Measurements from ENCODE around the gene SERPINA9.
"Not testable (repeated sequence)": the region's sequence is repeated elsewhere in the genome, so short reads cannot be mapped to it uniquely, and the experiment has no call there.

The SERPINA9 gene, protein sequence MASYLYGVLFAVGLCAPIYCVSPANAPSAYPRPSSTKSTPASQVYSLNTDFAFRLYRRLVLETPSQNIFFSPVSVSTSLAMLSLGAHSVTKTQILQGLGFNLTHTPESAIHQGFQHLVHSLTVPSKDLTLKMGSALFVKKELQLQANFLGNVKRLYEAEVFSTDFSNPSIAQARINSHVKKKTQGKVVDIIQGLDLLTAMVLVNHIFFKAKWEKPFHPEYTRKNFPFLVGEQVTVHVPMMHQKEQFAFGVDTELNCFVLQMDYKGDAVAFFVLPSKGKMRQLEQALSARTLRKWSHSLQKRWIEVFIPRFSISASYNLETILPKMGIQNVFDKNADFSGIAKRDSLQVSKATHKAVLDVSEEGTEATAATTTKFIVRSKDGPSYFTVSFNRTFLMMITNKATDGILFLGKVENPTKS

DNA sequence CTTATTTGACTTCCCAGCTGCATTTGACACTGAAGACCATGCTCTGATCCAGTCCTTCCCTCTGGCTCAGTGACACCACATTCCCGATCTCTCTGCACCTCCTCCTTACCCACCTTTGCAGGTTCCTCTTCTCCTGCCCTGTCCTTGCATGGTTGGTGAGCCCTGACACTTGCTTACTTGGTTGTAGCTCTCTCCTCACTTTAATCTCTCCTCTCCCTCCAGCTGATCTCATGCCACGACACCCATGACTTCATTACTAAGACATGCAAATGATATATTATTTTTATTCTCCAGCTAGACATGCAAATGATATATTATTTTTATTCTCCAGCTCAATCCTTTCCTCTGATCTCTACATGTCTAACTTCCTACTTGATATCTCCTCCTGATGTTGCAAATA is at the start of gene SERPINA9:
SERPINA9 (minus strand) TSS at position 175 of the 400 bp plus-strand sequence. CDS start 6,357 bp downstream, outside the sequence.
- DNase-seq (ENCODE audit: low read depth in 2 of 2): no peak

DNA sequence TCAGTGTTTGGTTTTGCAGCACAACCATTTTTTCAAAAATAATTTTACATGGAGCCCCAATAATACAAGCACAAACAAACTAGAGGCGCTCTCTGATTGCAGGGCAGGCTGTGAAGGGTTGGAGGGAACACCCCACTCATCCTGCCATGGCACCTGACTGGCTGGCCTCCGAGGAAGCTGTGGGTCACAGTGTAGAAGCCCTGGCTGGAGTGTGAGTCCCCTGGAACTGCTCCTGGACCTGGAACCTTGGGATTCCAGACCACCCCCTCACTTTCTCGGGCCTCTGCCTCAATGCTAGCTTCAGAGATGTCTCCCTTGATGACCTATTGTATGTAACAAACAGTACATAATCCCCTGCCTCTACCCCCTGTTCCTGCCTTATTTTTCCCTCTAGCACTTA is 48.1 kb upstream of the SERPINA9 start:
- DNase-seq (ENCODE audit: low read depth in 2 of 2): no peak

DNA sequence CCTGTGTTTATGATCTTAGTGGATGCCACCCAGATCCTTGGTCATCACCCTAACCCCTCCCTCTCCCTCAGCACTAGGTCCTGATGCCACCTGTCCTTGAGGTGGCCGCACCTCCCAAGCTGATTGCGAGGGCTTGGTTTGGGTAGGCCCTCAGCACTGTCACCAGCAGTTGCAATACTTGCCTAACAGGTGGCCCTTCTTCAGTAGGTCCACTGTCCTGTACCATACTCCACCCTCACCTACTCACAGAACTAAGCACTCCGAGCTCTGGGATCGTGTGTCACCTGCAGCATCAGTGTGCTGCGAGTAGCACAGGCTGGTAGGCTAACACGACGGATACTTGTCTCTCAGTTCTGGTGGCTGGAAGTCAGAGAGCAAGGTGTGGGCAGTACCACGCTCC is 47.3 kb upstream of the SERPINA9 start:
- no peak for DNase-seq (ENCODE audit: low read depth in 2 of 2)

DNA sequence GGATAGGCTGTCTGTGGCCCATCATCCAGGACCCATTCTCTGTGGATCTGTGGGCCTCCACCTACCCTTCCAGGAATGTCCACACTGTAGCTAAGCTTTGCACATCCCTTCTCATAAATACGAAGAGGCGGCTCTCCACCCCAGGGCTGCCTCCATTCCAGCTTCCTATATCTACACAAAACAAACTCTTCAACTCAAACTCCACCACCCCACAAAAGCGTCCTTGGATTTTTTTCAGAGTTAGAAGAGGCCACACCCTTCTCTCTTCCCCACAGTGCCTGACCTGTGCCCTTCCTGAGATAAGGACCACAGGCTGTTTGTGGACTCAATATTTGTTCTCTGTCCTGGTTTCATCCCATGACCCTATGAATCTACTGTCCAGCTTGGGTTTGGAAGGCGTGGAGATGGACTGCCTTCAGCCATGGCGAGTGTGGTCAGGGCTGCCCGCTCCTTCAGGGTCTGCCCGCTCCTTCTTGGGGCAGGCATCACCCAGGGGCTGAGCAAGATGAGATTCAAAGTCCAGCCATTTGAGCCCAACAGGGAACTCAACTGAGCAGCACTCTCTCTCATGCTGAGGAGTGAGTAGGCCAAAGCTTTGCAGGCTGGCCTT is 46.2 kb upstream of the SERPINA9 start:
- DNase-seq (ENCODE audit: low read depth in 2 of 2): no peak

DNA sequence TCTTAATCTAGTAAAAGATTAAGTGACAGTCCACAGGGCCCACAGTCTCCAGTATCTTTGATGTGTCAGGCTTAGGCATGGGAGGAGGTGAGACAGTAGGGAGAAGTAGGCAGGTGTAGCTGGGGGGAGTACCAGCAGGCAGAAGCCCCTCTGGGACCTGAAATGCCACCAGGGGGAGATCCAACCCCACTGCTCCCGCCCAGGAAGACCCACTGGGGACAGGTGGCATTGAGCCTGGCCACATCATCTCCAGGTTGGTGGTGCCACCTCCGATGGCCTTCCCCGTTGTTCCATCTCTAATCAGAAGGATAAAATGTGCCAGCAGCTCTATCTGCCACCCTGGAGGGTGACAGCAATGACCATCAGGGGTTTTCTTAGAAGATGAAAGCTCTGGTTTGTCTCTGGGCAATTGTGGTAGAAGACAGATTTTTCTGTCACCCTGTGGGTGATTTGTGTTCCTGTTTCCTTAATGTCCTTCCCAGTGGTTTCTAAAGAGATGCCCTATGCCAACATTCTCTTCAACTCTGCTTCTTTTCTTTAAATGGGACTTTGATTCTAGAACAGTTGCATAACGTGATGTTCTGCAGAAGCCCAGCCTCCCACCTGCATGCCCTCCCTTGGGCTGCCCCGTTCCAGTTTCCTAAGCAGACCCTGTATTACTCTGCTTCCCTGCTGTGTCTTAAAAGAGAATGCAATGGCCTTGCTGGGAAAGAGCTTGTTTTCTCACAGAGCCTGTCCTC is 45.5 kb upstream of the SERPINA9 start:
- no peak for DNase-seq (ENCODE audit: low read depth in 2 of 2)

DNA sequence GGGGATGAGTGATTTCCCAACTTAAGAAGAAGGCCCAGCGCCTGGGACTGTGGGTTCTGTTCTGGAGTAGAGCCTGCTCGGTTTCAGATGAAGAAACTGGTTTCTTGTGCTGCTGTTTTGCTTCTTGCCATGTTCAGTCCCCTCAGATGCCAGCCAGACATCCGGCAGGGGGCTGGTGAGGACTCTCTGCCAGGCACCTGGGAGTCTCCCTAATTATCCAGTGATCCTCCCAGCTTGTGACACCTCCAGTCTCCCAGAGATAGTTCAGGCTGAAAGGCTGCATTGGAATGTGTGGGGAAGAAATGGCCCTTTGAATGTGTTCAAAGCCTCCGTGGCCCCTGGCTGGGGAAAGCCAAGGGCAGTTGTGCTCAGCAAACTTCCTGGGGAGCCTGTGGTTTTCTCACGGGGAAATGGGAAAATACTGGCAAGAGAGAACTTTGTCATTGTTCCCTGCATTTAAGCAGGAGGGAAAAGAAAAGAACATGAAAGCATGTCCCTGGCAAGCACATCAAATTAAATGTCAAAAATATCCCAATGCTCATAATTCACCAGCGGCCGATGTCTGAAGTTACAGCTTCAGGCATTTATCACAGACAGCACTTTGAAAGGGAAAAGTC is 41.8 kb upstream of the SERPINA9 start:
- no peak for DNase-seq (ENCODE audit: low read depth in 2 of 2)

DNA sequence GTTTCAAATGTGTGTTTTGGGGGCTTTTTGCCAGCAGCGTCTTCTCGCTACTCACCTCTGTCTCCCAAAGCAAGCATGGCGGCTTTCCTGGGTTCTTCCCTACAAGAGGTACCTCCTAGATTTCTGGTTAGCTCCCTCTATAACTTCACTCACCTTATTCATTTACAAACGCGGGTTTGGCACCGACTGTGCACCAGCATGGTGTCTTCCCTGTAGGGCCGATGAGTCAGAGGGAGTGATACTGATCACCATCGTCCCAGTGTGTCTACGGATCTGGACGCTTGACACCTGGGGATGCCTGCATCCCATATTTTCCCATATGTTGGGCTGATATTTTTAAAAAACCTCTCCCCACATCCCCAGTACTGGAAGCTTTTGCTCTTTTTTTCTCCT is 41.2 kb upstream of the SERPINA9 start:
- DNase-seq (ENCODE audit: low read depth in 2 of 2): no peak

DNA sequence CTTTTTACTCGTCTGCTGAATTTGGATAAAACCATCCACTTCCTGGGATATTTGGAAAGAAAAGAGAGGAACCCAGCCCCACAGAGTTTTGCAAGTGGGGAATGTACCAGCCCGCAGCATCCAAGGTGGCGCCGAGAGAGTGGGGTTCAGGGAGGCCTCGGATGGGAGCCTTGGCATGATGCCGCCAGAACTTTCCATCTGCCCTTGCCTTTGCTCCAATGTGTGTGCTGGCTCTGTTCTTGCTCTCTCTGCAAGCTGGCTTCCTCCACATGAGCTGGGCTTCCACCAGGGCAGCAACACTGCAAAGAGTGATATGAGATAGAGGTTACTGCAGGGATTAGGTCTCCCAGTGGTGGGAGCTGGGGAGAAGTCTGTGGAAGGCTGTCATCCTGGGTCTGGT is 39.9 kb upstream of the SERPINA9 start:
- no peak for DNase-seq (ENCODE audit: low read depth in 2 of 2)

DNA sequence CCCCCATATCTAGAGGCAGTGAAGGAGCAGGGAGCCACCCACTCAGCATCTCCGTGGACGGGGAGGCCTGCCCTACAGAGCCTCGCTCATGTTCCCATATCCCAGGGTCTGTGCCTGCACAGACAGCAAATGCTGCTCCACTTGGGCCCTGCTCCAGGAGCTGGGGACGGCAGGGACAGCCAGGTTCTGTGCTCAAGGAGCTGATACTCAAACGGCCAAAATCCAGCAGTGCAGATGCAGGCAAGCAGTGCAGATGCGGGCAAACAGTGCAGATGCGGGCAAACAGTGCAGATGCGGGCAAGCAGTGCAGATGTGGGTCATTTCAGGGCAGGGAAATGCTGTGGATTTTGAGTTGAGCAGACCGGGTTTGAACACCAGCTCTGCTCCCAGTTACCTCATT is 39.4 kb upstream of the SERPINA9 start:
- DNase-seq (ENCODE audit: low read depth in 2 of 2): no peak

DNA sequence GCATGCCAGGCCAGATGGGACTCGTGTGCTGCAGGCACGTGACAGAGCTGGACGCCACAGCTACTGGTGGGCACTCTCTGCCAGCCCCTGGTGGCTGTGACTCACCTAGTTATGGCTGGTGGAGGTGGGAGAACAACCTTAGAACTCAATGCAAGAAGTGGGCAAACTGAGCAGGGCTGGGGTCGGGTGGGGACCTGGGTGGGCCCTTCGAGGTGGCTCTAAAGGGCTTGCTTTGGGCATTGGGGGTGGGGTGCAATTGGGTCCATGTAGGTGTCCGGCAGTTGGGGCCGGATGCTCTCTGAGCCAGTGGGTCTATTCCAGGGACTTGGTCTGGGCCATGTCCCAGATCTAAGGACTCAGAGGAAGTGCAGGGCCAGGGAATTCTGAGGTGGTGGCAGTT is 38.4 kb upstream of the SERPINA9 start:
- no peak for DNase-seq (ENCODE audit: low read depth in 2 of 2)

DNA sequence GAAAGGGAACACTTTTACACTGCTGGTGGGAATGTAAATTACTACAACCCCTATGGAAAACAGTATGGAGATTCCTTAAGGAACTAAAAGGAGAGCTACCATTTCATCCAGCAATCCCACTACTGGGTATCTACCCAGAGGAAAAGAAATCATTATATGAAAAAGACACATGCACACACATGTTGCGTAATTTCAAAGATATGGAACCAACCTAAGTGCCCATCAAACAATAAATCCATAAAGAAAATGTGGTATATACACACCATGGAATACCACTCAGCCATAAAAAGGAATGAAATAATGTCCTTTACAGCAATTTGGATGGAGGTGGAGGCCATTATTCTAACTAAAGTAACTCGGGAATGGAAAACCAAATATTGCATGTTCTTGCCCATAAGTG is 34.5 kb upstream of the SERPINA9 start:
- DNase-seq (ENCODE audit: low read depth in 2 of 2): not testable (repeated sequence)

DNA sequence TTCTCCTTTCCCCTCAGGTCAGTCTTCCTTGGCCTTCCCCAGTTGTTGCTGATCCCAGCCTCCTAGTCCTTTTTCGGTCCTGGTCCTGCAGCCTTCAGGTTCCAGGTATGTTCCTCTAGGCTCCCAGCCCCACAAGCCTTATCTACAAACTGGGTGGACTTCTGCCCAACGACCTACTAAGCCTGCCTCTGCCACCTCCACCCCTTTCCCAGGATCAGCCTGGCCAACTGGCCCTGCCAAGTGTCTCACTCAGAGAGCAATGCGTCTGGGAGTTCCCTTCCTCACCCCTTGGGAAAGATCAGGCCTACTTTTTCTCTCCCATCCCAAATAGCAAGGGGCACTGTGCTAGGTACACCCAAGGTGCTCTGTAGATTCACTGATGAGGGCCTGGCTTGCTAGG is 33.4 kb upstream of the SERPINA9 start, which contains the start of gene SERPINA12:
SERPINA12 (minus strand) TSS at position 114 of the 400 bp plus-strand sequence. CDS start 11,072 bp downstream, outside the sequence.
- DNase-seq (ENCODE audit: low read depth in 2 of 2): no peak

DNA sequence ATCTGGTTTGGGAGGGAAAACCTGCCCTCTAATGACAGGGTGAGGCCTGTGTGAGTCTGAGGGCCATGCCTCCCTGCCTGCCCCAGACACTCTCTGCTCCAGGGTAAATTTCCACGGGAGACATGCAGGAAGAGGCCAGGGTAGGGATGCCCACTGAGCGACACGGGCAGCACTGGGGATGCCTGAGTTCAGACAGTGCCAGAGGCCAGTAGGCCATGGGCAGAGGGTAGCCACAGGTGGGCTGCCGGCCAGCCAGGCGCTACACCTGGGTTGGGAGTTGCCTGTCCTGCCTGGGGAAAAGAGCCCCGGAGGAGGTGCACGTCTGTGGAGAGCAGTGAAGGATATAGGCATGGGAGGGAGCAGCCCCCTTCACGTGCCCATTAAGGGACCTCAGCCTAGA is 29.6 kb upstream of the SERPINA9 start:
- DNase-seq (ENCODE audit: low read depth in 2 of 2): no peak

DNA sequence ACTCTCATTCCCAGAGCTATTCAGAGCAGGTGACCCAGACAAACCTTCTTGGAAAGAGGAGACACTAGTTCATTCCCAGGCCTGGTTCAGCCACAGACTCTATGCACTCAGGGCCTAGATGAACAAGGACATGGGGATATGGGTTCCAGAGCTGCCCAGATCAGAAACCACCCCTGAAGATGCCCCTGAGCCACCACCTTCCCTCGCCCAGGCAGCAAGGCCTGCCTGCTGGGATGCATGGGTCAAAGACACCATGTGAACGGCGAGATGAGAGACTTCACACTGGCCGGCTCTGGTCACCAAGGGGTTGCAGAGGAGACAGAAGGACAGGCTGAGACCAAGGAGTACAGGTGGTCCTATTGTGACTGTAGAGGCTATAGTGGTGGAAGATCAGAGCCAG is 29.2 kb upstream of the SERPINA9 start:
- no peak for DNase-seq (ENCODE audit: low read depth in 2 of 2)

DNA sequence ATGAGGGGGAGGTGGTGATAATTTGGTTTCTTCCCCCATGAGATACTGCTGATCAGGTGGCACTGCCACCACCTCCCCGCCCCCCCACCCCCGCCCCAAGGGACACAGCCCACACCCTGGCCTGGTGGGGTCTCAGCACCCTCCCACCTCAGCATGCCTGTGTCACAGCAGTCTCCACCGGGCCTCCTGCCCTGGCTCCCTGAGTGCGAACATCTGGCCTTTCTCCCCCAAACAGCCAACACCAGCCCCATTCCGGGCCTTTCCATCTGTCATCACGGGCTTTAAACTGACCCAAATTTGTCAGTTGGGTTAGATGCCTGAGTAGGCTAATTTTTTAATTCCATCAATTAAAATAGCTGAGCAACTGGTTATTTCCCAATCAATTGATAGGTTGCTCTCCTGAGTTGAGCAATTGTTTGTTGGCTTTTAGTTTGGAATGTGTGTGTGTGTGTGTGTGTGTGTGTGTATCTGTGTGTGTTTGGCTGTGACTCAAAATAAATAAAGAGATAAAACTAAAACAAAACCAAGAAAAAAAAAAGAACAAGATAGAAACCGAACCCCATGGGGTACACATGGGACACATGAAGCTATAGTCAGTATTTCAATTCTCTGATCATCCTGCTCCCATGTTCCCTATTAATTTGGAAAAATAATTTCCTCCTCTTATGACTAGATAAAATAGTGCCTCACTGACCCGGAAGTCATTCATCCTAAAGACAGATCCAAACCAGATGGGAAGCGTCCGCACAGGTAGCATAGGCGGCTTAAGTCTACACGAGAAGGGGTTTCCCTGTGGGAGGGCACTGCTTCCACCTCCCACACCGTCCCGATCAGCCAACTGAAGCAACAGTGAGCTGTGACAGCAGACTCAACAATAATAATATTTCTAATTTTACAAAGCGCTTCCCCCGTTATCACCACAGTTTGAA is 25.9 kb upstream of the SERPINA9 start:
- no peak for DNase-seq (ENCODE audit: low read depth in 2 of 2)

DNA sequence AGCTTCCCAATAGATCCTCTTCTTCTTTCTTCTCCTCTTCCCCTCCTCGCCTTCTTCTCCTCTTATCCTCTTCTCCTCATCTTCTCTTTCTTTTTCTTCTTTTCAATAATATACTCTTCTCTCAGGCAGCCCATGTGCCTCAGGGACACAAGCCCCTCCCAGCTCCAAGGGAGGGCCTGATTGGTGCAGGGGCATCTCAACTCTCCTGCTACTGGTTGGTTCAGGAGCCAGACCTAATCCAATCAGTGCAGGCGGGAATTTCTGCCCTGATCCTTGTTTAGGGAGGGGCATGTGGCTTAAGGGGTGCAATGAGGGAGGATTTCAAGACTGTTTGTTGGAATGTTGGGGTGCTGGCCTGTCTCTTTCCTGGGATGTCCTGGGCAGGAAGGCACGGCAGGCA is 24.3 kb upstream of the SERPINA9 start:
- DNase-seq (ENCODE audit: low read depth in 2 of 2): no peak

DNA sequence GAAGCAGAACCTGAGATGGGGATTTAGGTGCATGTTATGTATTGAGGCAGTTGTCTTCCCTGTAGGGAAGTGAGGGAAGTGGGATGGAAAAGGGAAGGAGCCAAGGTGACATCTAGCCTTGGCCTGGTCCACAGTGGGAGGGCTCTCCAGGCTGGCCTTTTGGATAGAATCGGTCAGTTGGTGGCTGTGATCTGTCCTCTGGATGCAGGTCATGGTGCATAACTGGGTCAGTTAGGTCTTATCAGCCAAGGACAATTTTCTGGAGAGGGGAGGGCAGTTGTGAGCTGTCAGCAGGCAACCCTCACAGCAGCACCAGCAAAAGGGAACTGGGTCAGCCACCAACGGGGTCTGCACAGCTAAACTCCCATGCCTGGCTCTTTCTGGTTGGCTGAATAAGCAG is 23.7 kb upstream of the SERPINA9 start:
- no peak for DNase-seq (ENCODE audit: low read depth in 2 of 2)

DNA sequence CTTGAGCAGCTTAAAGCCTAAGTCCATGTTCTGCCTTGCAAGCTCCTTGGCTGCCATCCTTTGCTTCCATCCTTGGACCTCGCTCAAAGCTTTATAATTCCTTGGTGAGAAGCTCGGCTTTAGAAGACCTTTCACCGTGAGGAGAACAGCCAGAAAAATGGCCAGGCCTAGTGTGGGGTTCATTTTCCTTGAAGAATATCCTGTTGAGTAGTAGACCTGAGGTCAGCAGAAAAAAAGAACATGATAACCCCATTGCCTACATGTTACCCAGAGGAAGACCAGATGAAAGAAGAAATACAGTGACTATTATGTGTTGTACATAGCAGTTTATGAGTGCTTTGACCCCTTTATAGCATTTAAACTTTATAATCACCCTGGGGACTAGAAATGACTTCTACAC is 22.2 kb upstream of the SERPINA9 start:
- no peak for DNase-seq (ENCODE audit: low read depth in 2 of 2)

DNA sequence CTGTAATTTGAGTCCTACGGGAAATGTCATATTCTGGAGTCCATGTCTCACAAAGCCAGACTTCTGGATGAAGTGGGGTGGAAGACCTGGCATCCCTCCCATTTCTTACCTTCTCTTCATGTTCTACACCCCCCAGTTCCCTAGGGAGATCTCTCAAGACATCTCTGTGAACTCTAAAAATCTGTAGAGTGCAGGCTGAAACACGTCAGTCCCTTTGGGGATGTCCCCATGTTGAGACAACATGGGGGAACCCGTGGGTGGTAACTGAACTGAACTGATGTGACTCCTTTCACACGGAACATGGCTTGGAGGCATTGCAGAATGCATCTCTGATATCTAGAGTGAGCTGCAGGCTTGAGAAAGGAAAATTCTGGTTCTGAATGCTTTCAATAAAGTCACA is 18.1 kb upstream of the SERPINA9 start:
- no peak for DNase-seq (ENCODE audit: low read depth in 2 of 2)

DNA sequence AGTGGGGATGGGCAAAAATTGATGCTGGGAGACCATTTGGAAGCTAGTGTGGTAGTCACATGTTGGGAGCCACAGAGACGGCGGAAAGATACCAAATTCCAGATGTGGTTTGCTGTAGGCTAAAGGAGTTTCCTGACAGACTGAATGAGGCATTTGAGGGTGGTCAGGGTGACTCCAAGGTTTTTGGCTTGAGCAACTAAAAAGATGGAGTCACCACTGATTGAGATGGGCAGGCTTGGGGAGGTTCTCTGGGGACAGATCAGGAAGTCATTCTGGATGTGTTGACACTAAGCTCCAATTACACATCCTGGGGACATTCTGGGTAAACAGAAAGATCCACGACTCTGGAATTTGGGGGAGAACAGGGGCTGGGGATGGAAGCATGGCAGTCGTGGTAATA is 15.5 kb upstream of the SERPINA9 start:
- DNase-seq (ENCODE audit: low read depth in 2 of 2): no peak

DNA sequence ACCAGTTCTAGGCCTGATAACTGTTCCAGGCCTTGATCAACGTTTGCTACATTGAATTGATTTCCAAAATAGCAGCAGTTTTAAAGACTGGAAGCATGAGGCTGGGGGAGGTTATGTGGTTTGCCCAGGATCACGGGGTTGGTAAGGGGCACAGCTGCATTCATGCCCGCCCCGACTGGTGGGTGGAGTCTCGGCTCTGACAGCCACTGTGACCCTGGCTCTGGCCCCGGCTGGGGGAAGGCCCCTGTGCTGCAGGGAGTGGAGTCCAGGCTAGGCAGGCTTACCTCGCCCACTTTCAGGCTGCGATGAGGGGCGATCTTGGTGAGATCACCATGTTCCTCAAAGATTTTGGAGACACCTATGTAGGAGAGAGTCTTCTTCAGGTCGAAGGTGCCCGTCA is 13.3 kb upstream of the SERPINA9 start:
- no peak for DNase-seq (ENCODE audit: low read depth in 2 of 2)

All from stimulated activated CD4-positive, alpha-beta T cell treated with anti-CD3 and anti-CD28 coated beads, Interleukin-4, amount 100 ng/mL, for 48 hours (primary cell).